Smooth muscle cell (in vitro differentiated cells): ENCODE measurements around the gene DMD. TPM values are rescaled to one million over a fixed set of nuclear protein-coding genes. Genes with fewer than 3 reads are reported as not detected.
A peak's percentile ranks its signal among the peaks of the same experiment; 100 is the strongest.

Source experiments
- DNase-seq: peaks from one replicate; lab custom pipeline; 2025; ENCODE audit not compliant: unreplicated experiment; lab: John Stamatoyannopoulos, UW
- H2AFZ ChIP-seq: fragments of 200-600 bp; sonication (generic); 2 replicates; pipeline ENCODE4 v1.6.0; 2016; ENCODE audit warnings: antibody characterized with exemption, low read depth, mild to moderate bottlenecking
- H3F3A ChIP-seq: fragments of 200-600 bp; sonication (generic); 2 replicates; pipeline ENCODE4 v1.6.0; 2017; ENCODE audit warnings: antibody characterized with exemption, low read depth
- H3K27ac ChIP-seq: fragments of 200-600 bp; sonication (generic); 2 replicates; pipeline ENCODE4 v1.5.1; 2016; ENCODE audit warnings: low read depth, mild to moderate bottlenecking
- H3K27me3 ChIP-seq: fragments of 200-600 bp; sonication (generic); 2 replicates; pipeline ENCODE4 v1.6.1; 2016; ENCODE audit warnings: low read depth, mild to moderate bottlenecking
- H3K36me3 ChIP-seq: fragments of 200-600 bp; sonication (generic); 2 replicates; pipeline ENCODE4 v1.5.1; 2016; ENCODE audit warnings: low read depth
- H3K4me1 ChIP-seq: fragments of 200-600 bp; sonication (generic); 2 replicates; pipeline ENCODE4 v1.5.1; 2016; ENCODE audit warnings: low read depth
- H3K4me2 ChIP-seq: fragments of 200-600 bp; sonication (generic); 2 replicates; pipeline ENCODE4 v1.6.0; 2016; ENCODE audit warnings: mild to moderate bottlenecking
- H3K4me3 ChIP-seq: fragments of 200-600 bp; sonication (generic); 2 replicates; pipeline ENCODE4 v1.5.1; 2016; ENCODE audit warnings: mild to moderate bottlenecking
- H3K79me2 ChIP-seq: fragments of 200-600 bp; sonication (generic); 2 replicates; pipeline ENCODE4 v1.6.0; 2016; ENCODE audit warnings: low read depth, mild to moderate bottlenecking
- H3K9ac ChIP-seq: fragments of 200-600 bp; sonication (generic); 2 replicates; pipeline ENCODE4 v1.6.0; 2016; ENCODE audit warnings: low read depth
- H3K9me3 ChIP-seq: fragments of 200-600 bp; sonication (generic); replicated peaks from 2 replicates; pipeline ENCODE4 v1.5.1; 2016; ENCODE audit warnings: low read depth
- H4K20me1 ChIP-seq: fragments of 200-600 bp; sonication (generic); 2 replicates; pipeline ENCODE4 v1.6.0; 2016; ENCODE audit warnings: low read depth
- WGBS: methylation state at CpG from one replicate; pipeline ENCODE4 v1.1.7; 2016; ENCODE audit warnings: low lambda C conversion rate; 5-methylcytosine and 5-hydroxymethylcytosine counted together
- polyA plus RNA-seq: library from polyadenylated mRNA; unstranded; fragments of >200 nt; fragmentation: Nextera tagmentation; extraction: Ambion mirVana; gene quantifications from 2 replicates; pipeline ENCODE4 v1.2.1, GENCODE V29; 2016
- total RNA-seq: library from RNA; depleted of rRNA; stranded (reverse); fragments of >200 nt; gene quantifications from 2 replicates; pipeline ENCODE4 v1.2.3, GENCODE V29; 2014
- TF ChIP-seq, protein P1 (sequence below): fragments of 200-600 bp; sonication (generic); IDR thresholded peaks from 2 replicates; pipeline ENCODE4 v1.5.1; 2017; ENCODE audit warnings: borderline replicate concordance, mild to moderate bottlenecking, antibody characterized with exemption; ENCODE audit not compliant: insufficient read depth, poor library complexity, severe bottlenecking

DMD gene
- total and polyA plus RNA-seq, 2 experiments from 2014 or later, result 12.3 to 12.6 TPM

DNA sequence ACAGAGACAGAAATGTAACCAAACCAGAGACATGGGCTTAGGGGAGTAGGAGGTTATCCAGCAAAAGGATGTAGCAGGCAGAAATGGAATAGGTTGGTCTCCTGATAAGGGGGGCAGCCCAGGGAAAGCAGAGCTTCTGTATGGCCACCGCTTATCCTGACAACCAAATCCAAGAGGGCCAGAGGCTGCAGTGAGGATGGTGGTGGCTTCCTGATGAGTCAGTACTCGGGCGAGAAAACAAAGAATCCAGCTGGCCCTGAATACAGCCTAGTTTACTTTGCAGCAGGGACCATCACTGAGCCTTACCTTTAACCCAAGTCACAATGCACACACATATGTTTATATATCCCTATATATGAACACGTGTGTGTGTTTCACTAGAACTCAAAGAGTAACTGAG, 2009.8 kb downstream of the DMD start:
- Histone ChIP-seq H3K9ac (no peak overlapping the region), H3K79me2 (no peaks in the 10 kb centered on the region), H3K9me3 (no peaks in the 10 kb centered on the region), H3K27ac (no peak overlapping the region), H3K4me1 (no peaks in the 10 kb centered on the region), H3K36me3 (no peaks in the 10 kb centered on the region), H3F3A (peaks cover 4% of the 10 kb centered on the region), H4K20me1 (no peaks in the 10 kb centered on the region), H3K27me3 (no peaks in the 10 kb centered on the region), H3K4me2 (no peak overlapping the region), H2AFZ (no peak overlapping the region), H3K4me3 (no peak overlapping the region)
- no peak for DNase-seq
- WGBS, result 58% methylated on average over 4 of the region's 4 CpGs
- TF ChIP-seq, protein P1, sequence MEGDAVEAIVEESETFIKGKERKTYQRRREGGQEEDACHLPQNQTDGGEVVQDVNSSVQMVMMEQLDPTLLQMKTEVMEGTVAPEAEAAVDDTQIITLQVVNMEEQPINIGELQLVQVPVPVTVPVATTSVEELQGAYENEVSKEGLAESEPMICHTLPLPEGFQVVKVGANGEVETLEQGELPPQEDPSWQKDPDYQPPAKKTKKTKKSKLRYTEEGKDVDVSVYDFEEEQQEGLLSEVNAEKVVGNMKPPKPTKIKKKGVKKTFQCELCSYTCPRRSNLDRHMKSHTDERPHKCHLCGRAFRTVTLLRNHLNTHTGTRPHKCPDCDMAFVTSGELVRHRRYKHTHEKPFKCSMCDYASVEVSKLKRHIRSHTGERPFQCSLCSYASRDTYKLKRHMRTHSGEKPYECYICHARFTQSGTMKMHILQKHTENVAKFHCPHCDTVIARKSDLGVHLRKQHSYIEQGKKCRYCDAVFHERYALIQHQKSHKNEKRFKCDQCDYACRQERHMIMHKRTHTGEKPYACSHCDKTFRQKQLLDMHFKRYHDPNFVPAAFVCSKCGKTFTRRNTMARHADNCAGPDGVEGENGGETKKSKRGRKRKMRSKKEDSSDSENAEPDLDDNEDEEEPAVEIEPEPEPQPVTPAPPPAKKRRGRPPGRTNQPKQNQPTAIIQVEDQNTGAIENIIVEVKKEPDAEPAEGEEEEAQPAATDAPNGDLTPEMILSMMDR, result no peak

DNA sequence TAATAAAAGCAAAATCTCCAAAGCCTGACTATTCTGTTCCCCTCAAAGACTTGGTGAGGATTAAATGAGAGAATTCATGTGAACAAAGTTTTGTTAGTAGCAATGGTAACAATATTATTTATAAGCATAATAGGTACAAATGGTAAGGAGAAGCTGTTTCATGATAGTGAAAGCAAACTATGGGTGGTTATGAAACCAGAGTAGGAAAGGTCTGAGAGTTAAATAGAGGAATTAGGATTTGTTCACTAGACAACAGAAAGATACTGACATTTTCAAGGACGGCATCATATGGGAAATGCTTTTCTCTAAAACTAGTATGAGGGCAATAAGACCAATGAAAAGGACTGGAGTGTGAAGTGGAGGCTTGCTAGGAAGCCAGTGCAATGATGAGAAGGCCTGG, 2010.9 kb downstream of the DMD start:
- TF ChIP-seq, protein P1, result no peak
- H3K27ac ChIP-seq, result peak overlapping the region; percentile 75
- H3K9ac ChIP-seq, result no peak overlapping the region
- H3K9me3 ChIP-seq, result no peaks in the 10 kb centered on the region
- no peaks in the 10 kb centered on the region for H3K36me3 ChIP-seq
- H3K4me1 ChIP-seq, result no peaks in the 10 kb centered on the region
- H3K27me3 ChIP-seq, result no peaks in the 10 kb centered on the region
- WGBS, result 74% methylated on average over 1 of the region's 1 CpG
- H3K4me3 ChIP-seq, result no peak overlapping the region
- no peaks in the 10 kb centered on the region for H3K79me2 ChIP-seq
- no peak for DNase-seq
- peaks cover 4% of the 10 kb centered on the region for H3F3A ChIP-seq
- H4K20me1 ChIP-seq, result no peaks in the 10 kb centered on the region
- H2AFZ ChIP-seq, result no peak overlapping the region
- H3K4me2 ChIP-seq, result no peak overlapping the region

- no peaks in the 10 kb centered on the region for H3K79me2 ChIP-seq
- peaks cover 4% of the 10 kb centered on the region for H3F3A ChIP-seq
- no peaks in the 10 kb centered on the region for H3K36me3 ChIP-seq
- TF ChIP-seq, protein P1, result no peak
- no peak overlapping the region for H3K9ac ChIP-seq
- H4K20me1 ChIP-seq, result no peaks in the 10 kb centered on the region
- H3K27me3 ChIP-seq, result no peaks in the 10 kb centered on the region
- H2AFZ ChIP-seq, result no peak overlapping the region
- no peaks in the 10 kb centered on the region for H3K9me3 ChIP-seq
- no peak overlapping the region for H3K4me3 ChIP-seq
- H3K27ac ChIP-seq, result peak overlapping the region; percentile 75
- no peak for DNase-seq
- WGBS, result 57% methylated on average over 5 of the region's 5 CpGs
- H3K4me2 ChIP-seq, result peak overlapping the region; percentile 9
- no peaks in the 10 kb centered on the region for H3K4me1 ChIP-seq
Observed at GRCh38 chrX:31199840-31200114, 2011.6 kb downstream of the DMD start.

- H3K4me3 ChIP-seq, result no peak overlapping the region
- no peaks in the 10 kb centered on the region for H3K4me1 ChIP-seq
- peak overlapping the region; percentile 75 for H3K27ac ChIP-seq
- H3F3A ChIP-seq, result peaks cover 4% of the 10 kb centered on the region
- H3K9me3 ChIP-seq, result no peaks in the 10 kb centered on the region
- DNase-seq, result no peak
- no peaks in the 10 kb centered on the region for H3K27me3 ChIP-seq
- no peak overlapping the region for H3K9ac ChIP-seq
- whole genome bisulfite sequencing, result 33% methylated on average over 5 of the region's 5 CpGs
- no peaks in the 10 kb centered on the region for H3K36me3 ChIP-seq
- H3K79me2 ChIP-seq, result no peaks in the 10 kb centered on the region
- H3K4me2 ChIP-seq, result peak overlapping the region; percentile 9
- H2AFZ ChIP-seq, result no peak overlapping the region
- no peaks in the 10 kb centered on the region for H4K20me1 ChIP-seq
- TF ChIP-seq, protein P1, result no peak
Observed at GRCh38 chrX:31199056-31199839, 2012.1 kb downstream of the DMD start.
